Frontal cortex (tissue), 4 donors: ENCODE measurements around the gene KLF6. TPM values are rescaled to one million over a fixed set of nuclear protein-coding genes. Genes with fewer than 3 reads are reported as not detected.
A peak's percentile ranks its signal among the peaks of the same experiment; 100 is the strongest.

Source experiments
- DNase-seq, 2 donors: peaks; one replicate each; pipeline ENCODE4 v3.0.0; 2012; ENCODE audit warnings: low spot score in 2 of 2
- FAIRE-seq: peaks from 2 replicates; lab custom pipeline; 2012; peaks lifted over from hg19 to GRCh38; lab: Jason Lieb, UNC
- total RNA-seq: library from RNA; depleted of rRNA; stranded (reverse); fragments of >200 nt; gene quantifications from one replicate; pipeline ENCODE4 v1.2.3, GENCODE V29; 2014
- donor health status: control.
- donor health status: control.
- donor health status: control.

The KLF6 gene
- total RNA-seq, 1 donor from 2014 or later = 67.3 TPM

- FAIRE-seq (no peak), DNase-seq (no peak)
Observed at GRCh38 chr10:3761904-3762303, 23.1 kb downstream of the KLF6 start.

GRCh38 chr10:3761021-3761686 lies 23.9 kb downstream of the KLF6 start:
- no peak for FAIRE-seq
- no peak for DNase-seq

GRCh38 chr10:3760083-3760482 lies 24.9 kb downstream of the KLF6 start:
- FAIRE-seq = no peak
- DNase-seq = no peak

- no peak for FAIRE-seq
- no peak for DNase-seq
Observed at GRCh38 chr10:3759397-3759796, 25.6 kb downstream of the KLF6 start.

GRCh38 chr10:3758491-3758970 lies 26.5 kb downstream of the KLF6 start:
- DNase-seq = no peak
- no peak for FAIRE-seq

- DNase-seq (no peak), FAIRE-seq (no peak)
Observed at GRCh38 chr10:3757638-3758490, 27.1 kb downstream of the KLF6 start.

- no peak for DNase-seq
- FAIRE-seq = no peak
Observed at GRCh38 chr10:3757250-3757637, 27.8 kb downstream of the KLF6 start.

- DNase-seq (no peak), FAIRE-seq (no peak)
Observed at GRCh38 chr10:3756360-3756740, 28.7 kb downstream of the KLF6 start.

- DNase-seq (peak in 1 of 2 donors; percentile 46), FAIRE-seq (no peak)
Observed at GRCh38 chr10:3755440-3756359, 29.3 kb downstream of the KLF6 start.

- DNase-seq (peak in 1 of 2 donors; percentile 45), FAIRE-seq (no peak)
Observed at GRCh38 chr10:3754727-3755439, 30.1 kb downstream of the KLF6 start.

GRCh38 chr10:3750854-3751253 lies 34.2 kb downstream of the KLF6 start:
- FAIRE-seq (no peak), DNase-seq (no peak)

GRCh38 chr10:3750006-3750816 lies 34.8 kb downstream of the KLF6 start:
- DNase-seq (no peak), FAIRE-seq (no peak)

GRCh38 chr10:3749600-3749999 lies 35.4 kb downstream of the KLF6 start:
- FAIRE-seq (no peak), DNase-seq (no peak)

- DNase-seq = no peak
- no peak for FAIRE-seq
Observed at GRCh38 chr10:3749011-3749410, 36.0 kb downstream of the KLF6 start.

GRCh38 chr10:3748484-3748883 lies 36.5 kb downstream of the KLF6 start:
- no peak for DNase-seq
- no peak for FAIRE-seq

- FAIRE-seq = no peak
- DNase-seq = no peak
Observed at GRCh38 chr10:3747984-3748383, 37.0 kb downstream of the KLF6 start.

GRCh38 chr10:3747248-3747960 lies 37.6 kb downstream of the KLF6 start:
- FAIRE-seq (no peak), DNase-seq (no peak)

GRCh38 chr10:3746634-3747033 lies 38.4 kb downstream of the KLF6 start:
- DNase-seq = no peak
- FAIRE-seq = no peak
